ENCODE results near the gene CDC42EP5.
"Not testable (repeated sequence)": the region's sequence is repeated elsewhere in the genome, so short reads cannot be mapped to it uniquely, and the experiment has no call there.

The CDC42EP5 gene

DNA sequence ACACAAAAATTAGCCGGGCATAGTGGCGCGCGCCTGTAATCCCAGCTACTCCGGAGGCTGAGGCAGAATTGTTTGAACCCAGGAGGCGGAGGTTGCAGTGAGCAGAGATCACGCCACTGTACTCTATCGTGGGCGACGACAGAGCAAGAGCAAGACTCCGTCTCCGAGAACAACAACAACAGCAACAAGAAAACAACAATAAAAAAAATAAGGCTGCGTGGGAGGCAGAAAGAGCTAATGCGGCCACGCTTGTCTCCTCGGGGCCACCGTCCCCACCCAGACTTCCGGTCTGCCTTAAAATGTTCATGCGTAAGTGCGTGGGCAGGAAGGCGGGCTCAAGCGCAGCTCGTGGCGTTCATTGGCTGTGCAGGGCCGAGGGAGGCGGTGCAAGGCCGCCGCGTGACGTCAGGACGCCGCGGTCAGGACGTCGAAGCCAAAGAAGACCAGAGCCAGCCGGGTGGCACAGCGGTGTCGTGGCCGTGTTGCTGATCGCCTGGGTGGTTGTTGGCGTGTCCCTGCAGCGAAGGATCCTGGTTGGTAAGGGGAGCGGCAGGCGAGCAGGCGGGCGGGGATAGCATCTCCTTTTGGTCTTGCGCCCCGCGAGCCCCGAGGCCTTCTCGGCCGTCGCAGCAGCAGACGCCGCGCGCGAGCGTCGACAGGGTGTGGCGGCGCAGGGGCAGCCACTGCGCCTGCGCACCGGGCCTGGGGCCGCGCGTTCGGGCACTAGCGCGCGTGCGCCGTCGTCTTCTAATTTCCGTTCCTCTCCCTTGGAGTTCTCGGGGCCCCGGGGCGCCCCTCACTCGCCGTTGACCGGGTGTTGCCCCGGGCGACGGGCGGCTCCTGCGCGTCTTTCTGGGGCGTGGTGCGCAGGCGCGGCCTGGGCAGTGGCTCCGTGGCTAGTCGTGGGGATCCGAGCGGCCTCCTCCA lies 24.1 kb downstream of the CDC42EP5 start, which contains the start of gene LENG8:
LENG8 (plus strand) TSS at position 426 of the 927 bp plus-strand sequence. CDS start 2,146 bp downstream, outside the sequence.
- peak; percentile 96 to 97 for DNase-seq (ENCODE audit: low read depth in 1 of 2, low spot score in 1 of 2)

DNA sequence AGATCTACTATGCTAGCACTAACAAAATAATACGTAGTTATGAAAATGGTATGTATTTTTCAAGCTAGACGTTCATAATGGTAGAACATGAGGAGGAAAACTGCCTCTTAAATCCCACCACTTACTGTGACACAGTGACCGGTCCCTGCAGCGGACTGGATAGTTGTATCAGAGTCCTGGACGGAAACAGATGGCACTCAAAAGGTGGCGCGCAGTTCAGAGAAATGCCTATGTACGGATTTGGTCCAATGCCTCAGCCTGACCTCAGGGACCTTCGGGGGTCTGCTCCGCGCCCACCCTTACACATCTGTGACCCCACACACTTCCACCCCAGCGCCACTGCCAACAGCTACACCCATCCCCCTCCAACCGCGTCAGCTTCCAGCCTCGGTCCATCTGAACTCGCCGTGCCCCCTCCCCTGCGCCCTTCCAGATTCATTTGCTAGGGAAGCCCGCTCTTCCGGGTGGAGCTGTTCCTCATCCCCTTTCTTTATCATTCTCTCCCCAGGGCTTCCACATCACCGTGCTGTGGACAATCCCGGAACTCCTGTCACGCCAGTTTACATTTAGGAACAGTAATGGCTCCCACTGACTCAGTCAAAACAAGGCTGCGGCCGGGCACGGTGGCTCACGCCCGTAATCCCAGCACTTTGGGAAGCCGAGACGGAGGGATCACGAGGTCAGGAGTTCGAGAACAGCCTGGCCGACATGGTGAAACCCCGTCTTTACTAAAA lies 24.9 kb downstream of the CDC42EP5 start:
- DNase-seq (ENCODE audit: low read depth in 1 of 2, low spot score in 1 of 2), result peak in 1 of 2 donors; percentile 39

DNA sequence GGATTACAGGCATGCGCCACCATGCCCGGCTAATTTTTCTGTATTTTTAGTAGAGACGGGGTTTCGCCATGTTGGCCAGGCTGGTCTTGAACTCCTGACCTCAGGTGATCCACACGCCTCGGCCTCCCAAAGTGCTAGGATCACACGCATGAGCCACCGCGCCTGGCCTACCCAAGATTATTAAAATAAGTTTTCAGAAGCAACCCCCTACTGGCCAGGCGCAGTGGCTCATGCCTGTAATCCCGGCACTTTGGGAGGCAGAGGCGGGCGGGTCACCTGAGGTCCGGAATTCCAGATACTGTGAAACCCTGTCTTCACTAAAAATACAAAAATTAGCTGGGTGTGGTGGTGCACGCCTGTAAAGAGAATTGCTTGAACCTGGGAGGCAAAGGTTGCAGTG lies 26.7 kb downstream of the CDC42EP5 start:
- not testable (repeated sequence) for DNase-seq (ENCODE audit: low read depth in 1 of 2, low spot score in 1 of 2)

DNA sequence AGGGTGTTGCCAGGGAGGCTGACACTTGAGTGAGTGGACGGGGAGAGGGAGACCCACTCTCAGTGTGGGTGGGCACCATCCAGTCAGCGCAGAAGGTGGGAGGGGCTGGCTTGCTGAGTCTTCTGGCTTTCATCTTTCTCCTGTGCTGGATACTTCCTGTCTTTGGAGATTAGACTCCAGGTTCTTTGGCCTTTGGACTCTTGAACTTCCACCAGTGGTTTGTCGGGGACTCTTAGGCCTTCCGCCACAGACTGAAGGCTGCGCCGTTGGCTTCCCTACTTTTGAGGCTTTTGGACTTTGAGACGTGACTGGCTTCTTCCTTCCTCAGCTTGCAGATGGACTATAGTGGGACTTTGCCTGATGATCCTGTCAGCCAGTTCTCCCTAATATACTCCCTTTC lies 28.4 kb downstream of the CDC42EP5 start:
- DNase-seq (ENCODE audit: low read depth in 1 of 2, low spot score in 1 of 2), result no peak

DNA sequence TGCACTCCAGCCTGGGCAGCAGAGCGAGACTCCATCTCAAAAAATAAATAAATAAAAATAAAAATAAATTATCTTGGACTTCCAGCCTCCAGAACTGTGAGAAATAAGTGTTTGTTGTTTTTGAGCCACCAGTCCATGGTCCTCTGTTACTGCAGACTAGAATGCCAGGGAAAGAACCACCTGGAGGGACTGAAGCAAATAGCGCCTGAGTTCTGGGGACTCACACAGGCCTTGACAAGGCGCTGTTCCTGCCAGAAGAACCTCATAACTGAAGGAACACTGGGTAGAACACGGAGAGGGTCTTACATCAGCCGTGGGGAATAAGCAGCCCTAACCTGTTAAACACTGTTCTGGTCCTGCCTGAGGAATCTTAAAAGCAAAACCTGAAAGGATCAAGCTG lies 32.5 kb downstream of the CDC42EP5 start:
- no peak for DNase-seq (ENCODE audit: low read depth in 1 of 2, low spot score in 1 of 2)

DNA sequence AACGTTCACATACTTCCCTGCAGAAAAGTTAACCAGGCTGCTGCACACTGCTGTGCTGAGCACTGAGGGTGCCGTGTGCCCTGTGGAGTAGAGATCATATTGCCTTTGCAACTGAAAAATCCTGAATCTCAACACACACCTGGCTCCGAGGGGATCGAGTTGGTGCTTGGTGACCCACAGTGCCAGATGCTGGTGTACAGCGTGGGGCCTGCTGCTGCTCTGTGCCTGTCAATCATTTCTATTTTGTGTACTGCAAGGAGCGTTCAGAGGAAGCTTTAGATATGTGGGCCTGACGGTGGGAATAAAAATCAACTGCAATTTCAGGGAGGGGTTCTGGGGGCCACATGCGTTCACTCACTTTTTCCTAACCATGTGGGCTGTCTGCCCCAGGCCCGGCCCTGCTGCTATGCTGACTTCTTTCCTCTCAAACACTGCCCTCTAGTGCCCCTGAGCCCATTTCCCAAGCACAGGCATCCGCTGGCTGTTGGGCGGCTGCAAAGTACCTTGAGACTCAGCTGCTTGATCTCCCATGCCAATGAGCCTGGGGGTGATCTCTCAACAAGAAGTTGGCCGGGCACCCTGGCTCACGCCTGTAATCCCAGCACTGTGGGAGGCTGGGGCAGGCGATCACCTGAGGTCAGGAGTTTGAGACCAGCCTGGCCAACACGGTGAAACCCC lies 33.8 kb downstream of the CDC42EP5 start:
- DNase-seq (ENCODE audit: low read depth in 1 of 2, low spot score in 1 of 2), result no peak

DNA sequence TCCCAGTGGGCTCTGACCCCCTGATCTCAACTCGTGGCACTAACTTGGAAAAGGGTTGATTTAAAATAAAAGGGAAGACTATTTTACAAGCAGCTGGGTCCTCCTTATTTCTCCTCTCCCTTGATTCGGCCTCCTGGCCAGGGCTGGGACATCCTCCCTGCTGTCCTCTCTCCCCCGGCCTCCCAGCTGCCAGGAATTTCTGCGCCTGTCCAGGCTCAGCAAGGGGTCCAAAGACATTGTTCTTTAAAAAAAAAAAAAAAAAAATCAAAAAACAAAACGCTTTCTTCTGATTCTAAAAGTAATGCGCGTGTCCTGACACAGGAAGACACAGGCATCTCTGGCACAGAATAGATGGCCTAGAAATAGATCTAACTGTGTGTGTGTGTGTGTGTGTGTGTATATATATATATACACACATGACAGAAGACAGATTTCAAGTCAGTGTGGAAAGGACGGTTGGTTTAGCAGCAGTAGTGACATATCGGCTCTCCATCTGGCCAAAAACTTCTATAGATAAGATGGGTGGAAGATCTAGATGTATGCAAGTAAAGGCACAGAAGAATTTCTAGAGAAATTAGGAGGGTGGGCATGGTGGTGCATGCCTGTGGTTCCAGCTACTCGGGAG lies 36.4 kb downstream of the CDC42EP5 start:
- no peak for DNase-seq (ENCODE audit: low read depth in 1 of 2, low spot score in 1 of 2)

DNA sequence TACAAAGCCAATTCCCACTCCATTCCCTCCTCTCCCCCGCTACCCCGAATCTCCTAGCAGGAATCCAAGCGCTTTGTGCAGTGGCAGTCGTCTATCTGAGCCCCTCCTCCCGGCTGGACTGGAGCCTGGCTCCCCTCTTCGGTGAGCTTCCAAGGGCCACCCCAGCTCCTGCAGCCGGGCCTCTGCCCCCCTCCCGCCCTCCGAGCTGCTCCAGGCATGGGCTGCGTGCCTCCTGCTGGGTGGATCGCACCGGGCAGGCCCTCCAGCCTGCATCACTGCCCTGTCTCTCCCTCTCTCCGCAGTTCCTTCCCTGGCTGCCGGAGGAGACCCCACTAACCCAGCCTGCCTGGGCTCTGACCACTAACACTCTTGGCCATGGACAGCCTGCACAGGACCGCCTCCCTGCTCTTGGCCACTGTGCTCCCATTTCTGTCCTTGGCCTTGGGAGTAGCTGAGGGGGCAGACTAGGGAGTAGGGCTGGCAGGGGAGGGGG lies 37.0 kb downstream of the CDC42EP5 start:
- DNase-seq (ENCODE audit: low read depth in 1 of 2, low spot score in 1 of 2), result no peak

DNA sequence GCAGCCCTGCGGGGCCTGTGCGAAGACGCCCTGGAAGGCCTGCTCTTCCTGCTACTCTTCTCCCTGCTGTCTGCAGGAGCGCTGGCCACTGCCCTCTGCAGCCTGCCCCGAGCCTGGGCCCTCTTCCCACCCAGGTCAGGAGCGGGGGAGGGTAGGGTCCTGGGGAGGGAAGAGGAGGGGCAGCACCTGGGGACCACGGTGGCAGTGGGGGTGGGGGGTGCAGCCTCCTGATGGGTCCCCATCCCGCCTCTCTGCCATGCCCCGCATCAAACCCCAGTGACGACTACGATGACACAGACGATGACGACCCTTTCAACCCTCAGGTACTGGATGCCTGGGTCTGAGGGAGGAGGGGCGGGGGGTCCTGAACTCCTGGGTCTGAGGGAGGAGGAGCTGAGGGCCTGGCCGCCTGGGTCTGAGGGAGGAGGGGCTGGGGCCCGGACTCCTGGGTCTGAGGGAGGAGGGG lies 37.5 kb downstream of the CDC42EP5 start:
- no peak for DNase-seq (ENCODE audit: low read depth in 1 of 2, low spot score in 1 of 2)

DNA sequence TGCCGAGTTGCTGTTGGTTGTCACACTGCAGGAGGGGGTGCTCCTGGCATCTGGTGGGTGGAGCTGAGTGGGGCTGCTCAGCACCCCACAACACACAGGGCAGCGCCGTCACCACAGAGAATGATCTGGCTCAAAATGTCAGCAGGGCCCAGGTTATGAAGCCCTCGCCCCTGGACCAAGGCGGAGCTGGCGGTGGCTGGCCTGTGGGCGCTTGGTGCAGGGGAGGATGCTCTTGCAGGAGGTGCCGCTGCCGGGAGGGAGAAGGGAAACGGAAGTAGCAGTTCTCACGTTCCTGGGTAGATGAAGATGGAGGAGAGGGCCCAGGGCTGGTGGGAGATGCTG lies 38.3 kb downstream of the CDC42EP5 start:
- DNase-seq (ENCODE audit: low read depth in 1 of 2, low spot score in 1 of 2), result no peak

DNA sequence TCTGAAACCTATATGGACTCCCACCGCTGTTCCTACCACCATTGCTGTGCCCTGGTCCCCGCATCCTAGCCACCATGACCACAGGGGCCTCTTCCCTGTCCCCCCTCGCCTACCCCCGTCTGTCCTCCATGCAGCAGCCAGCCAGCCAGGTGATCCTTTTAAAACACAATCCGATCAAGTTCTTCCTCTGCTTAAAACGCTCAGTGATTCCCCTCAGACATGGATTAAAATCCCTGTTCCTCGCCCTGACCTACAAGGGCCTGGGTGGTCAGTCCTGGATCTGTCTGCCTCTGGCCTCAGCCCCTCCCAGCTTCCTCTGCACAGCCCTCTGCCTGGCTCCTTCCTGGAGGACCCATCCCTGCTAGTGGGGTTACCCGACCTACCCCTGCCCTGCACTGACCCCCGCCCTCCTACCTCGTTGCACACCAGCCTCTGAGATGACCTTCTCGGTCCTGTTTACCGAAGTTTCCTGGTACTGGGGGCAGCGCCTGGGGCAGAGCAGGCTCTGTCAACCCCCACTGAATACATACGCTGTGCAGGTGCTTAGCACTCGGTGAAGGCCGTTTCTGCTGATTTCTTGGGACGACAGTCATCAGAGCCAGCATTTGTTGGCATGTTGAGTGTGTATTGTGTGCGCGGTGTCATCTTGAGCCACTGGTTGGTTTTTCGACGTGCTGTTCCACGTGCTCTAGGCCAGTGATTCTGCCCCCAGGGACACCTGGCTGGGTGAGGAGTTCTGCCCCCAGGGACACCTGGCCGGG lies 38.8 kb downstream of the CDC42EP5 start:
- DNase-seq (ENCODE audit: low read depth in 1 of 2, low spot score in 1 of 2), result no peak

DNA sequence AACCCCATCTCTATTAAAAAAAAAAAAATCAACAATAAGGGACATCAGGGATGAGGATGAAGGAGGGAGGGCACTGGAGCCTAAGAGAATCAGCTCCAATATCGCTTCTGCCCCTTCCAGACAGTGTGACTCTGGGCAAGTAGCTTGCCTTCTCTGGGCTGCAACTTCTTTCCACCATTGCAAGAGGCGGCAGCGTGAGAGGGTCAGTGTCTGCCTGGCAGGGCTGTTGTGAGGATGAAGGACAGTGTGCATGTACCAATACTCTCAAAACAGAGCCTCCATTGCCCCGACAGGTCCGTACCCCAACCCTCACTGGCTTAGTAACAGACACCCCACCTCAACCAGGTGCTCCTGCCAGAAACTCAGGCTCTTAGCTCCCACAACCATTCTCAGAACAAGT lies 39.4 kb downstream of the CDC42EP5 start:
- DNase-seq (ENCODE audit: low read depth in 1 of 2, low spot score in 1 of 2), result no peak

DNA sequence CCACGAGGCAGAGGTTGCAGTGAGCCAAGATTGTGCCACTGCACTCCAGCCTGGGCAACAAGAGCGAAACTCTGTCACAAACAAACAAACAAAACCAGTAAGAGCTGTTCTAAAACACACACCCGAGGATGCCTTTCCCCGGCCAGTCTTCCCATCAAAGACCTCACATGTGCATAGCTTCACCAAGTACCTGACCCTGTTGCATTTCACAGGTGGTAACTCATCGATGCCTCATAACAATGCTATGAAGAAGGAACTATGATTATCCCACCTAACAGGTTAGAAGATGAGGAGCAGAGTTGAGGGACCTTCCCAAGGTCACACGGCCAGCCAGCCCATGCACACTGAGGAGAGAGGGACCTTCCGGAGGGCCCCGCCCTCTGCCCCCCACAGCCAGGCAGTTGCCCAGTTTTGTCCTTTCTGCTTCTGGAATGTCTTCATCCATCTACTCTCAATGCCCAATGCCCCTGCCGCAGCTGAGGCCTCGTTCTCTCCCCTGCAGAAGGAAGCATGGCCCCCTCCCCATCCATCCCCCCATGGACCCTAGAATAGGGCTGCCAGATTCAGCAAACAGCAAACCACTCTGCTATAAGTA lies 40.9 kb downstream of the CDC42EP5 start:
- no peak for DNase-seq (ENCODE audit: low read depth in 1 of 2, low spot score in 1 of 2)

DNA sequence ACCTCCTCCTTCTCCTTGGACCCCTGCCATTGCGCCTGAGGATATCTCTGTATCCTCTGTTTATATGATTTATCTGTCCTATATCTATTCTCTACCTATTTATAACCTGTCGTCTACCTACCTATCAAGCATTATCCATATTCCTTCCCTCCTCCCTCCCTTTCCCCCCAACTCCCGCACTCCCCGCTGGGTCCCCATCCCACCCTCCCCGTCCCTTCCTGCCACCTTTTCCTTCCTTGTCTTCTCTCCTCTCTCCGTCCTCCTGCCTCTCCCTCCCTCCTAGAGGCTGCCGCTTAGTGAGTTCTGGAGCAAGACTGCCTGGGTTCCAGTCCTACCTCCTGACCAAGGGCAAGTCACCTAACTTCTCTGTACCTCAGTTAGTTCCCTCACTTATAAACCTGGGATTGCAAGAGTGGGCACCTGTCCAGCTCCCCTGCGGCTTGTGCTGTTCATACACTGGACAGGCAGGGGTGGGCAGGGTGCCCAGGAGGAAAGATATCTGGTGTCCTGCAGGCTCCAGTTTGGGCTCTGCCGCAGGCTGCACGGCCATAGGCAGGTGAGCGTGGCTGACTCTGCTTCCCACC lies 41.7 kb downstream of the CDC42EP5 start:
- no peak for DNase-seq (ENCODE audit: low read depth in 1 of 2, low spot score in 1 of 2)

DNA sequence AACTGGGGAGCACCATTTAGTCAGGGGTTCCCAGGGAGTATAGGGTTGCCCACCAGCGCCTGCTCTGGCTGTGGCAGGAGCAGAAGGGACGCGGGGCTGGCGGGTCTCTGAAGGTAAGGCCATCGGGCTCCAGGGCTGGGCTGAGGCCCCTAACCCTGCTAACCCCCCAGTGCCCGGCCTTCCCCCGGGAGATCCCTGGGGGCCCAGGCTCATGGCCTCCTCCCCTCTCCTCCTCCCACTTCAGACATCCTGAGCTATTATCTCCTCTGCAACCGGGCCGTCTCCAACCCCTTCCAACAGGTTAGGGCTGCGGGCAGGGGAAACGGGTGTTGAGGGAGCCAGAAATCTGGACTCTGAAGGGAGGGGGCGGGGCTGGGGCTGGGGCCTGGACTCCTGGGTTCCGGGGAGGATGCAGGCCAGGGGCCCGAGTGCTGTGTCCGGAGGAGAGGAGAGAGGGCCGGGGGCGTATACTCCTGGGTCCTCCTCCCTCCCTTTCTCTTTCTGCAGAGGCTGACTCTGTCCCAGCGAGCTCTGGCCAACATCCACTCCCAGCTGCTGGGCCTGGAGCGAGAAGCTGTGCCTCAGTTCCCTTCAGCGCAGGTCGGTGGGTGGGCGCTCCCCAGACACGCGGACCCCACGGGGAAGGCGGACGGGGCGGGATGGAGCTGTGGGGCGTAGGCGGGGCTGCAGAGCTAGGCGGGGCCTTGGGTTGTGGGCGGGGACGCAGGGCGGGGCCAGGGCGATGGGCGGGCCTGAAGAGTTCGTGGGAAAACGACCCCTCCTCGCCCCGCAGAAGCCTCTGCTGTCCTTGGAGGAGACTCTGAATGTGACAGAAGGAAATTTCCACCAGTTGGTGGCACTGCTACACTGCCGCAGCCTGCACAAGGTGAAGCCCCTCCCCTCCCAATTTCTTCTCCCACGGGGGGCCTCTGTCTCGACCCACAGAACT lies 42.5 kb downstream of the CDC42EP5 start:
- no peak for DNase-seq (ENCODE audit: low read depth in 1 of 2, low spot score in 1 of 2)

DNA sequence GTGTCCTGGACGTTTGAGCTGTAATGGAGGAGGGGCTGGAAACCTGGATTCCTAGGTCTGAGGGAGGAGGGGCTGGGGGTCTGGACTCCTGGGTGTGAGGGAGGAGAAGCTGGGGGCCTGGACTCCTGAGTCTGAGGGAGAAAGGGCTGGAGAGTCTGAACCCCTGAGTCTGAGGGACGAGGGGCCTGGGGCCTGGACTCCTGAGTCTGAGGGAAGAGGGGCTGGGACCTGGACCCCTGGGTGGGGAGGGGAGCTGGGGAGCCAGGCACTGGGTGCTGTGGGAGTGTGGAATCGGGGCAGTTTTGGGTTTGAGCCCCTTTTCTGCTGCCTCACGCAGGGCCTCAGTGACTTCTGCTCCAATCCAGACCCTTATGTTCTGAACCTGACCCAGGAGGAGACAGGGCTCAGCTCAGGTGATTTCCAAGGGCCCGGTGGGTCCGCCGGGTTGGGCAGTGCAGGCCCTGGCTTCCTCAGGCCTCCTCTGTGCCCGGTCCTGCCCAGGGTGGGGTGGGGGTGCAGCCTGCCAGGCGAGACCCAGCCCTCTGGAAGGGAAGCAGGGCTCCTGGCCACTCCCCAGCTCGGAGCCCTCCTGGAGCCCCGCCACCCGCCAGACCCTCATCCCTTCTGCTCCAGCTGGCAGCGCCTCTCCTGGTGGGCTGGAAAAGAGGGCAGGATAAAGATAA lies 43.4 kb downstream of the CDC42EP5 start:
- no peak for DNase-seq (ENCODE audit: low read depth in 1 of 2, low spot score in 1 of 2)

DNA sequence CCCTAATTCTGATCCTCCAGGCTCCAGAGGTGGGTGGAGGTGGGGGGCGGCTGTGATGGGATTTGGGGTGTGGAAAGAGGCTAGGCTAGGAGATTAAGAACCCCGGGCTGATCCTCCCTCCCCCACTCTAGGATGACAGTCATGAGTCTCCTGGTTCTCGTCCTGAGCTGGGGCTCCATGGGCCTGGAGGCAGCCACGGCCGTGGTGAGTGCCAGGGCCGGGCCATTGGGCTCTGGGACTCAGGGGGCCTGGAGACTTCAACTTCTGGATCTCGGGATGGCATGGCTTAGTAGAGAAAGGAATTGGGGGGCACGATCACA lies 44.0 kb downstream of the CDC42EP5 start:
- no peak for DNase-seq (ENCODE audit: low read depth in 1 of 2, low spot score in 1 of 2)
